Ammon's horn (tissue), 1 donor: ENCODE measurements around the gene CSKMT.
"Not testable (repeated sequence)": the region's sequence is repeated elsewhere in the genome, so short reads cannot be mapped to it uniquely, and the experiment has no call there.

ENCODE experiments used
- DNase-seq: peaks from one replicate; pipeline ENCODE4 v3.0.0-alpha.2; 2016; ENCODE audit warnings: low spot score

The CSKMT gene

GRCh38 chr11:62665075-62665598 lies at the start of gene CSKMT, which contains the start of gene C11orf98:
Gene CSKMT (plus strand): TSS chr11:62665312. CDS start chr11:62665880, 568 bp downstream.
Gene C11orf98 (minus strand): TSS chr11:62665210. CDS start chr11:62665169, 41 bp downstream.
- DNase-seq: peak; percentile 94

- DNase-seq: no peak
Measured at GRCh38 chr11:62615521-62615920, 49.6 kb upstream of the CSKMT start.

GRCh38 chr11:62616957-62617356 lies 48.2 kb upstream of the CSKMT start:
- not testable (repeated sequence) for DNase-seq

- DNase-seq: no peak
Measured at GRCh38 chr11:62621027-62621566, 44.0 kb upstream of the CSKMT start.

GRCh38 chr11:62621567-62622470 lies 43.3 kb upstream of the CSKMT start, which contains the start of gene B3GAT3:
Gene B3GAT3 (minus strand): TSS chr11:62621986. CDS start chr11:62621947, 39 bp downstream.
- DNase-seq: peak; percentile 99

GRCh38 chr11:62622476-62623089 lies 42.5 kb upstream of the CSKMT start:
- no peak for DNase-seq

GRCh38 chr11:62627713-62628112 lies 37.4 kb upstream of the CSKMT start:
- no peak for DNase-seq

GRCh38 chr11:62632492-62632891 lies 32.6 kb upstream of the CSKMT start:
- DNase-seq: no peak

GRCh38 chr11:62644220-62644619 lies 20.9 kb upstream of the CSKMT start:
- DNase-seq: no peak

GRCh38 chr11:62645671-62645945 lies 19.5 kb upstream of the CSKMT start:
- no peak for DNase-seq

GRCh38 chr11:62645946-62646824 lies 18.9 kb upstream of the CSKMT start, which contains the start of gene GANAB:
Gene GANAB (minus strand): TSS chr11:62646613. CDS start chr11:62646599, 14 bp downstream.
- peak; percentile 99 for DNase-seq

GRCh38 chr11:62646825-62647608 lies 18.1 kb upstream of the CSKMT start:
- no peak for DNase-seq

- no peak for DNase-seq
Measured at GRCh38 chr11:62647609-62648005, 17.5 kb upstream of the CSKMT start.

GRCh38 chr11:62648185-62648966 lies 16.7 kb upstream of the CSKMT start:
- no peak for DNase-seq

- DNase-seq: no peak
Measured at GRCh38 chr11:62648967-62649364, 16.1 kb upstream of the CSKMT start.

- no peak for DNase-seq
Measured at GRCh38 chr11:62649486-62649885, 15.6 kb upstream of the CSKMT start.

- not testable (repeated sequence) for DNase-seq
Measured at GRCh38 chr11:62650283-62650682, 14.8 kb upstream of the CSKMT start.

GRCh38 chr11:62652161-62653006 lies 12.7 kb upstream of the CSKMT start:
- DNase-seq: no peak

GRCh38 chr11:62654297-62654696 lies 10.8 kb upstream of the CSKMT start:
- no peak for DNase-seq
